Measurements from ENCODE around the gene ATP9A.

- TF ChIP-seq POLR2AphosphoS5 (IDR thresholded peaks at IDR 0.05; ENCODE audit: low read depth, low read length): no peak
- no peak for TF ChIP-seq POLR2A (IDR thresholded peaks at IDR 0.05; ENCODE audit: low read depth, low read length)
- no peak for TF ChIP-seq TAF1 (IDR thresholded peaks at IDR 0.05; ENCODE audit: low read depth, low read length)
- no peak for TF ChIP-seq SPI1 (IDR thresholded peaks at IDR 0.05; ENCODE audit: low read depth, low read length)
Measured at GRCh38 chr20:51587145-51587544, 181.0 kb downstream of the ATP9A start.
